Measurements from ENCODE around the gene SORCS2. TPM values are rescaled to one million over a fixed set of nuclear protein-coding genes. Genes with fewer than 3 reads are reported as not detected.

Gene SORCS2
- total and polyA plus RNA-seq, 2 experiments from 2014 or later, result 0.92 to 6.9 TPM

GRCh38 chr4:7247521-7247920 is 55.2 kb downstream of the SORCS2 start:
- no peaks in the 10 kb centered on the region for H3K36me3 ChIP-seq
- no peaks in the 10 kb centered on the region for H3K4me1 ChIP-seq (ENCODE audit: low read depth)
- H3K9me3 ChIP-seq (ENCODE audit: low read depth), result no peaks in the 10 kb centered on the region
- no peak for TF ChIP-seq CTCF (IDR thresholded peaks at IDR 0.05; ENCODE audit: low read depth, low read length)
- no peak for DNase-seq (ENCODE audit: low read depth in 1 of 2, low spot score in 1 of 2)
- H3K27me3 ChIP-seq, result no peaks in the 10 kb centered on the region
- H3K4me3 ChIP-seq, result no peak overlapping the region
- no peak overlapping the region for H3K27ac ChIP-seq

GRCh38 chr4:7247946-7248345 is 55.6 kb downstream of the SORCS2 start:
- no peak for TF ChIP-seq CTCF (IDR thresholded peaks at IDR 0.05; ENCODE audit: low read depth, low read length)
- H3K9me3 ChIP-seq (ENCODE audit: low read depth), result no peaks in the 10 kb centered on the region
- DNase-seq (ENCODE audit: low read depth in 1 of 2, low spot score in 1 of 2), result no peak
- no peaks in the 10 kb centered on the region for H3K36me3 ChIP-seq
- H3K4me1 ChIP-seq (ENCODE audit: low read depth), result no peaks in the 10 kb centered on the region
- no peaks in the 10 kb centered on the region for H3K27me3 ChIP-seq
- no peak overlapping the region for H3K4me3 ChIP-seq
- H3K27ac ChIP-seq, result no peak overlapping the region

- H3K36me3 ChIP-seq, result no peaks in the 10 kb centered on the region
- H3K4me1 ChIP-seq (ENCODE audit: low read depth), result no peaks in the 10 kb centered on the region
- H3K4me3 ChIP-seq, result no peak overlapping the region
- H3K9me3 ChIP-seq (ENCODE audit: low read depth), result no peaks in the 10 kb centered on the region
- no peak overlapping the region for H3K27ac ChIP-seq
- DNase-seq (ENCODE audit: low read depth in 1 of 2, low spot score in 1 of 2), result no peak
- no peak for TF ChIP-seq CTCF (IDR thresholded peaks at IDR 0.05; ENCODE audit: low read depth, low read length)
- no peaks in the 10 kb centered on the region for H3K27me3 ChIP-seq
Measured at GRCh38 chr4:7248857-7249256, 56.5 kb downstream of the SORCS2 start.

- H3K4me1 ChIP-seq (ENCODE audit: low read depth), result peaks cover 2% of the 10 kb centered on the region
Measured at GRCh38 chr4:7251321-7251720, 59.0 kb downstream of the SORCS2 start.

GRCh38 chr4:7252051-7252450 is 59.7 kb downstream of the SORCS2 start:
- Histone ChIP-seq H3K9me3 (ENCODE audit: low read depth) (no peaks in the 10 kb centered on the region), H3K27me3 (no peaks in the 10 kb centered on the region), H3K4me3 (no peak overlapping the region), H3K4me1 (ENCODE audit: low read depth) (peaks cover 9% of the 10 kb centered on the region), H3K36me3 (no peaks in the 10 kb centered on the region), H3K27ac (no peak overlapping the region)
- DNase-seq (ENCODE audit: low read depth in 1 of 2, low spot score in 1 of 2), result no peak
- no peak for TF ChIP-seq CTCF (IDR thresholded peaks at IDR 0.05; ENCODE audit: low read depth, low read length)

More at GRCh38 chr4:7251321-7251720, 59.0 kb downstream of the SORCS2 start:
- H3K27me3 ChIP-seq, result no peaks in the 10 kb centered on the region
- no peaks in the 10 kb centered on the region for H3K36me3 ChIP-seq
- no peak for TF ChIP-seq CTCF (IDR thresholded peaks at IDR 0.05; ENCODE audit: low read depth, low read length)
- no peak for DNase-seq (ENCODE audit: low read depth in 1 of 2, low spot score in 1 of 2)
- no peaks in the 10 kb centered on the region for H3K9me3 ChIP-seq (ENCODE audit: low read depth)
- no peak overlapping the region for H3K4me3 ChIP-seq
- no peak overlapping the region for H3K27ac ChIP-seq

Data from cardiac muscle cell (in vitro differentiated cells and primary cell).